GM10248 (cell line): ENCODE data around the gene LRCH1.

ENCODE experiments used
- CTCF ChIA-PET: fragments of 300-600 bp; sonication (Branson Sonifier 250); formaldehyde crosslinking; extraction: SDS; loops from one replicate; lab custom pipeline; 2021; ENCODE audit warnings: antibody characterized with exemption; lab: Yijun Ruan, JAX
- POLR2A ChIA-PET: fragments of 350-650 bp; sonication (Branson Sonifier 250); formaldehyde crosslinking; extraction: SDS; loops from one replicate; lab custom pipeline; 2020; ENCODE audit warnings: antibody characterized with exemption; lab: Yijun Ruan, JAX
- DNase-seq: peaks from one replicate; pipeline ENCODE4 v3.0.0; 2012; ENCODE audit errors: extremely low spot score
- TF ChIP-seq, protein P1 (sequence below): IDR thresholded peaks from 2 replicates; pipeline ENCODE4 v1.5.1; 2012; ENCODE audit warnings: mild to moderate bottlenecking, low read depth; ENCODE audit errors: extremely low read depth, missing control alignments, control extremely low read depth

LRCH1 gene

DNA sequence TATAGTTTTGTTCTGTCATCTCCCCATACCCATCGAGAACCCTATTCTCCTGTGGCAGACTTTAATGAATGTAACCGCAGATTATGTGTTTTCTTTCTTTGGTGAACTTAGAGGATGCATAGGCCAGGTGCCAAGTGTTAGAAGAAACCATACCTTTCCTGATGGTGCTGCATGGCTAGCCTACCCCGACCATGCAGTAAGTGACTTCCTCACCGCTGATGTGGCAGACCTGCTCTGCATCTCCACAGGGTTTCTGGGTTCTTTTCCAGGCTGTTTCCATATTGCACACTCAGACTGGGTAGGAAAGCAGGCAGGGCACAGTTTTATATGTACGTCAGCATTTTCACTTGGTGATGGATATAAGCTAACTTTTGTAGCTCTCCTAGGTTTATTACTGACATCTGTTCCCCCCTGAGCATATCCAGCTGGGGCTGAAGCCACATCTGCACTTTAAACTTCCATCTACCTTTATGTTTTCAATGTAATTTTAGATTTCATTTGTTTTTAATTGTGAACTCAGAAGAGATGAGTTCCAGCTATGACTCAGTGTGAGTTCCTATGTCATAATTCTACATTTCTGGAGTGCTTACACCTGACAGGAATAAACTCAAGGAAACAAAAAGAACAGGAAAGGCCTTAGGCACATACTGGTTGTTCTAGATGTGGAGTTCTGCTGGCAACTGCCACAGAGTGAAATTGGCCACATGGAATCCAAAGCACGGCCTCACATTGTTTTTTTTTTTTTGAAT, 42.3 kb downstream of the LRCH1 start:
- CTCF ChIA-PET, result interaction anchor here (0.7 to 5.5 kb wide), 10 partner anchors 8 to 59 kb away, joined by 3 to 35 read pairs (median 6); no protein-coding TSS in a partner anchor
- DNase-seq, result no peak
- POLR2A ChIA-PET, result interaction anchor here (0.6 kb wide), 1 partner anchor 11 kb away, joined by 3 read pairs; no protein-coding TSS in a partner anchor
- TF ChIP-seq, protein P1, sequence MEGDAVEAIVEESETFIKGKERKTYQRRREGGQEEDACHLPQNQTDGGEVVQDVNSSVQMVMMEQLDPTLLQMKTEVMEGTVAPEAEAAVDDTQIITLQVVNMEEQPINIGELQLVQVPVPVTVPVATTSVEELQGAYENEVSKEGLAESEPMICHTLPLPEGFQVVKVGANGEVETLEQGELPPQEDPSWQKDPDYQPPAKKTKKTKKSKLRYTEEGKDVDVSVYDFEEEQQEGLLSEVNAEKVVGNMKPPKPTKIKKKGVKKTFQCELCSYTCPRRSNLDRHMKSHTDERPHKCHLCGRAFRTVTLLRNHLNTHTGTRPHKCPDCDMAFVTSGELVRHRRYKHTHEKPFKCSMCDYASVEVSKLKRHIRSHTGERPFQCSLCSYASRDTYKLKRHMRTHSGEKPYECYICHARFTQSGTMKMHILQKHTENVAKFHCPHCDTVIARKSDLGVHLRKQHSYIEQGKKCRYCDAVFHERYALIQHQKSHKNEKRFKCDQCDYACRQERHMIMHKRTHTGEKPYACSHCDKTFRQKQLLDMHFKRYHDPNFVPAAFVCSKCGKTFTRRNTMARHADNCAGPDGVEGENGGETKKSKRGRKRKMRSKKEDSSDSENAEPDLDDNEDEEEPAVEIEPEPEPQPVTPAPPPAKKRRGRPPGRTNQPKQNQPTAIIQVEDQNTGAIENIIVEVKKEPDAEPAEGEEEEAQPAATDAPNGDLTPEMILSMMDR, result no peak

DNA sequence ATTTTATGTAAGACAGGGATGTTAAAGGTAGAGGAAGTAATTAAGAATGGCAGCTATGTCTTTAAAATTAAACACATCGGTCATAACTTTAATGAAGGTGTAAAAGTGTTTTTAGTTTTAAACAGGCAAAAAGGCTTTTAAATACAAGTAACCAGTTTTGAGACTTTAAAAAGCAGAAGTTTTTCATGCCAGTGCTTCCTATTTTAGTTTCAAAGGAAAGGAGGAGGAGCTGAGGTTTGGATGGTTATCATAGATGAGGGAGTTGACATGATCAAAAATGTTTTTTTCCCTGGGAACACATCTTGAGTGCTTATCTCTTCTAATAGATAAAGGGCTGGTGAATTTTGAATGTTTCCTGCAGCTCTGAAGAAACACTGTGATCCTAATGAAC, 42.9 kb downstream of the LRCH1 start:
- ChIA-PET POLR2A (interaction anchor here (0.6 kb wide), 1 partner anchor 10 kb away, joined by 3 read pairs; no protein-coding TSS in a partner anchor), CTCF (interaction anchor here (0.7 to 5.5 kb wide), 10 partner anchors 11 to 59 kb away, joined by 3 to 35 read pairs (median 6); no protein-coding TSS in a partner anchor)
- TF ChIP-seq, protein P1, result no peak
- no peak for DNase-seq

DNA sequence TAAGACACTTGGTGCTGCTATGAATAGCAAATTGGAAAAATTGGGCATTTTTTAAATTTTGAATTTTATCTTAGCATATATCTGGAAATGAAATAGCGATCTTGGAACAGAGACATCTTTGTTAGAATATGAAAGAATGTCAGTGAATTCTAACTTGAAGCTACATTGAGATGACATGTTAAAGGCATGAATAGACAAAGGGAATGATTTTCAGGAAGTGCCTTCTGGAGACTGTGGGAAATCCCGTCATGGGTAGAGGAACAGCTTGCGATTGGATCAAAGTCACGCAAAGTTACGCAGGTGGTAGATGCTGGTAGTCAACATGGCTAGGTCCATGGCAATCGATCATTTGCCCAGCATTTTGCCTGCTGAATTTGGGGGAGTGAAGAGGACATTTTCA, 43.5 kb downstream of the LRCH1 start:
- TF ChIP-seq, protein P1, result no peak
- POLR2A ChIA-PET, result no interaction called here
- CTCF ChIA-PET, result interaction anchor here (1.2 to 4.4 kb wide), 6 partner anchors 11 to 45 kb away, joined by 3 to 24 read pairs (median 10); no protein-coding TSS in a partner anchor
- DNase-seq, result no peak

DNA sequence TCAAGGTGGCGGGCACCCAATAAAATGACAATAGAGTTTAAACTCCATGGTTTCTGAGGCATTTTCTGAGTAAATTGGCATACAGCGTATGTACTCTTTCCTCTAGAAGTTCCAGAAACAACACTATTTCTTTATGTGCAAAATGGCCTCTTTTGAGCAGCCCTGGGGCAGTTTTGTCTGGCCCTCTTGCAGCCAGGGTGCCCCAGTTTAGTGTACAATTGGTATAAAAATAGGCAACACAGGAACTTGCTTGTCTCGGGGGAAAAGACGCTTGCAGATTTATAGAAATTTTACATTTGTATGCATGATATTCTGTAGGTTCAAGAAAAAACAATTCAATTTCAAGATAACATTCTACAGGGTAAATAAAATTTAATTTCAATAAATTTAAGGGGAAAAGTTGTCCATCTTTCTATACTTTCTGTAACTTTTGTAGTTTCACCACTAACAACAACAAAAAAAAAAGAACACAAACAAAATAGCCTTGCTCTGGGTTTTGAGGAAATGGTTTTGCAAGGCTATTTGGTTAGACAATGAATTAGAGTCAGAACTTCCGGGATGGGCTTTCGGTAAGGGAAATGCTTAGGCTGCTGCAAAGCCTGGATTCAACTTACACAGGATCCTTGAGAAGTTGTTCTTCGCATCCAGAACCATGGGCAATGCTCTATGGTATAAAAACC, 45.3 kb downstream of the LRCH1 start:
- TF ChIP-seq, protein P1, result no peak
- no peak for DNase-seq
- ChIA-PET POLR2A (no interaction called here), CTCF (no interaction called here)

DNA sequence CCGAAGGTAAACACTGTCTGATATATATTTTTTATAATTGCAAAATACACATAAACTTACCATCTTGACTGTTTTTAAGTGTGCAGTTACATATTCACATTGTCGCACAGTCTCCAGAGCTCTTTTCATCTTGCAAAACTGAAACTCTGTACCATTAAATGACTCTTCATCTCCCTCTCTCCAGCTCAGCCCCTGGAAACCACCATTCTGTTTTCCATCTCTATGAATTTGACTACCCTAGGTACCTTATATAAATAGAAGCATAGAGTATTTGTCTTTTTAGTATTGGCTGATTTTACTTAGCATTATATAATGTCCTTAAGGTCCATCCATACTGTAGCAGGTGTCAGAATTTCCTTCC, 45.8 kb downstream of the LRCH1 start:
- no peak for DNase-seq
- CTCF ChIA-PET, result no interaction called here
- TF ChIP-seq, protein P1, result no peak
- POLR2A ChIA-PET, result no interaction called here

DNA sequence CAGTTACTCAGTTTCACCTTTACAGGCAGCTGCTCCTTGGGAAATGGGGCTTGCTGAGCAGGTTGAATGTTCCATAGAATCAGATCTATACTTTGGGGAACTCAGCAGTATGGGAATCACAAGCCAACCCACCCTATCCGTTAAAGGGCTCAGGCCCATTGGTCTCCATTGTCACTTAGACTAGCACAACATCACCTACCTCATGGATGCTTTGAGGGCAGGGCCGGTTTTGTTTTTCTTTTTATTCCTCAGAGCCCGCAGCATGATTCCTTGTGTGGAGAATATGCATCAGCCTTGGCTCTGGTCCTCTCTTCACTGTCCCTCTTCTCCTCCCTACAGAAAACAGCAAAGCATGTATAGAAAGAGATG, 48.0 kb downstream of the LRCH1 start:
- no peak for DNase-seq
- POLR2A ChIA-PET, result no interaction called here
- CTCF ChIA-PET, result interaction anchor here (1.9 to 2.8 kb wide), 3 partner anchors 9 to 49 kb away, joined by 8 to 11 read pairs (median 9); no protein-coding TSS in a partner anchor
- TF ChIP-seq, protein P1, result no peak
